T-helper 1 cell treated with Interleukin-12 subunit alpha and Interleukin-12 subunit beta and Interleukin-4 antibody, amounts not matched to agents 30 ng/mL and 1 ng/mL, for 36 hours (primary cell): ENCODE data around the gene CACNB3. TPM values are rescaled to one million over a fixed set of nuclear protein-coding genes. Genes with fewer than 3 reads are reported as not detected.

Experiments
- intact Hi-C: fragments of 100-400 bp; cut with micrococcal nuclease; formaldehyde crosslinking; loops from one replicate; pipeline ENCODE4 v1.15.1; 2024
- total RNA-seq: library from RNA; stranded (reverse); gene quantifications from 2 replicates; pipeline ENCODE4 v1.2.3, GENCODE V29; 2022

CACNB3 gene
- total RNA-seq, 1 donor from 2014 or later, result 16.5 TPM

DNA sequence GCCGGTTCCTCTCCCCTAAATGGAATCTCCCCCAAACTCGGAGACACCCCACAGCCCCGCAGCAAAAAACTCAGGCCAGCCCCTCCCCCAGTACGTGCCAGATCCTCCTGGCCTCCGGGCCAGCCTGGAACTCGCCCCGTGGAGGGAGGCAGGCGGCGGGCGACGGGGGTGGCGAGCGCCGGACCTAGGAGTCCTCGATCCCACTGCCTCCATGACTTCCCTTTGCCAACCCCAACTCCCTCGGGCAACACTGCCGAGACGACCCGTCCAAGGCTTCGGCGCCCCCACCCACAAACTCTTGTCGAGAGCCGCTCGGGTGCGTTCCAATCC is 29.8 kb upstream of the CACNB3 start:
- intact Hi-C loops, result no loop called here

DNA sequence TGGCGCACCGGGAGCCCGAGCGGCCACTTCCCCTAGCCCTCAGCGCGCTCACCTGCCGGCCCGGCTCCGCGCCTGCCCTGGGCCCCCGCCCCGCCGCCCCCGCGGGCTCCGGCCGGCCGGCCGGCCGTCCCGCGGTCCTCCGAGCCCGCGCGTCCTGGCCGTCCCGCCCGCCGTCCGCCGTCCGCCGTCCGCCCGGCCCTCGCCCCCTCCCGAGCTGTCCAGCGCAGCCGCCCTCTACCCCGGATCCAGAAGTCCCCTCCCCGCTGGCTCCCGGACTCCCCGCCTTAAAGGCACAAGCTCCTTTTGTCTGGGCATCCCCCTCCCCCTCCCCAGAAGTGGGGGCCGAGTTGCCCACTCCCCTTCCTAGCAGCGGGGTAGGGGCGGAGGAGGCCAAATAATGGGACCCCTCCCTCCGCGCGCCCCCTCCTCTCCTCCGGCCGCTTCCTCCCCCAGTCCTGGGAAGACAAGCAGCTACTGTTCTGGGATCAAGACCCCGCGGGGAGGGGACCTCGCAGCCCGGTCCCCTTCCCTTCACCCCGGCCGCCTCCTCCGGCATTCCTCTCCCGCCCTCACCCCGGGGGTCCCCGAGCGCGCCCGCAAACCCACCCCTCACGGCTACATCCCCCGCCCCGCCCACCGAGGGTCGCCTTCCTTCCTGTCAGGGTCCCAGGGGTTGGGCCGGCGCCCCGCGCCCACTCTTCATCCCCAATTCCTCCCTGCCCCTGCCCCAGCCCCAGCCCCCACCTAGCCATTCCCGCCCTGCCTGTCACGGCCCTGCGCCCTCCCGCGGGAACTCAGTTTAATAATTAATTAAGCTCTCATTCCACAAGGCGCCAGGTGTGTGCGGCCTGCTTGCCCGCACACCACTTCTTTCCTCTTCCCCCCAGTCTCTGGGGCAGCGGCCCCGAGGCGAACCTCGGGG is 29.2 kb upstream of the CACNB3 start, which contains the start of gene ADCY6:
Gene ADCY6 (minus strand): TSS at position 236 of the 922 bp plus-strand sequence. CDS start 5,655 bp downstream, outside the sequence.
- intact Hi-C loops, result no loop called here

DNA sequence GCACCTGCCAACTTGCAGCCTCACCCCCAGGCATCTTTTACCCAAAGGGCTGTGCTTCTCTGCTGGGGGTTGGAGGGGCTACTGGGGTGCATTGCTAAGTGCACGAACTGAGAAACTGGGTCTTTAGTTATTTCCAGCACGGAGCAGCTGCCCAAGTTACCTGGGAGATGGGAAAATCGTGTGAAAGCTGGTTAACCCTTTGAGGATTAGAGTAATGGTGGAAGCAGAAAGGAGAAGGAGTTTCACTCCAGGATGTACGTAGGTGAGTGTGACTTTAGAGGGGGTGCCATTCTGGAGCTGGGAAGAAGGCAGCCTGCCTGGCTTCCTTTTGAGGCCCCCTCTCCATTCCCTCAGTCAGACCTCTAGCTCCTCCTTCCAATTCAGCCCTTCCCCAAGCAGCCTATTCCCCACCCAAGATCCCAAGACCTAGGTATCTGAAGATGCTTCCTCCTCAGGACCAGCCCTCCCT is 28.4 kb upstream of the CACNB3 start:
- intact Hi-C loops, result no loop called here

DNA sequence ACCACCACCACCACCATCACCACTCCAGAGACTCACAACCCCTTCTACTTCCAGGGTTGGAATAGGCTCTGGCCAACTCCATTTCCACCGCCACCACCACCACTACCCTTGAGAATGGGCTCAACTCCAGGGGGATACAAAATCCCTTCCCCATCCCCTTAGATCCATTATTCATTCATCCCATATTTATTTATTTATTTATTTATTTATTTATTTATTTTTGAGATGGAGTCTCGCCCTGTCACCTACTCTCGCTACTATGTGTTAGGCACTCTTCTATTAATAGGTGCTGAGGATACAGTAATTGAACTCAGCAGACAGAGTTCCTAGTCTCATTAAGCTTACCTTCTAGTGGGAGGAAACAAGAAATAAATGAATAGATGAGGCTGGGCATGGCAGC is 24.6 kb upstream of the CACNB3 start:
- intact Hi-C loops, result loop anchor here (2.0 kb wide), 1 partner anchor 251 kb away; no protein-coding TSS in a partner anchor

DNA sequence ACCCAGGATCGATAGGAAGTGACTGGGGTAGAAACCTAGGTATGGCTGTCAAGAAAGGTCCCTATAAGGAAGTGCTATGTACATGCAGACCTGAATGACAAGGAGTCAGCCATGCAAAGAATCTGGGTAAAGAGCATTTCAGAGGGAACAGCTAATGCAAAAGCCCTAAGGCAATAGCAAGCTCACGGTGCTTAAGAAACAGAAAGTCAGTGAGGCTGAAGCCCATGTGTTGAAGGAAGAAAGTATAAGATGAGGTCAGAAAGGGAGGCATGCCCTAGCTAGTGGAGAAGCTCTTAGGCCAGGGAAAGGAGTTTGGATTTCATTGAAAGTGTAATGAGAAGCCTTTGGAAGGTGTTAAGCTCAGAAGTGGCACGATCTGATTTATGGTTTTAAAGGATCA is 23.4 kb upstream of the CACNB3 start:
- intact Hi-C loops, result loop anchor here (2.0 kb wide), 1 partner anchor 252 kb away; no protein-coding TSS in a partner anchor

- intact Hi-C loops, result loop anchor here (1.0 to 2.0 kb wide), 3 partner anchors 19 to 253 kb away; no protein-coding TSS in a partner anchor
These were observed 22.5 kb upstream of the CACNB3 start for GRCh38 chr12:48795550-48796455.

GRCh38 chr12:48796976-48797375 is 21.3 kb upstream of the CACNB3 start:
- intact Hi-C loops, result loop anchor here (1.0 to 2.0 kb wide), 2 partner anchors 18 to 44 kb away; no protein-coding TSS in a partner anchor

GRCh38 chr12:48800457-48800856 is 17.8 kb upstream of the CACNB3 start:
- intact Hi-C loops, result no loop called here

GRCh38 chr12:48800971-48801370 is 17.3 kb upstream of the CACNB3 start:
- intact Hi-C loops, result no loop called here

DNA sequence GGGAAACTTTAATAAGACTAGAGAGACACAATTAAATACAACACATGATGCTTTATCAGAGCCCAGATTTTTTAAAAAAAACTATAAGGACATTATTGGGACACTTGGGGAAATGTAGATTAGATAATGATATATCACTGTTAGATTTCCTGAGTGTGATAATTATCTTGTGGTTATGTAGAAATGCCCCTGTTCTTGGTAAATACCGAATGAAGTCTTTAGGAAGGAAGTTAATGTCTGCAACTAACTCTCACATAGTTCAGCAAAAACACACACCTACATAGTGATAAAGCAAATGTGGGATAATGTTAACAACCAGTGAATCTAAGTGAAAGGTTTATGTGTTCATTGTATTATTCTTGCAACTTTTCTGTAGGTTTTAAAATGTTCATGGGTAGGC is 14.6 kb upstream of the CACNB3 start:
- intact Hi-C loops, result no loop called here

GRCh38 chr12:48807981-48808380 is 10.3 kb upstream of the CACNB3 start:
- intact Hi-C loops, result no loop called here

- intact Hi-C loops, result loop anchor here (10.0 kb wide), 1 partner anchor 906 kb away; the partner anchor contains the start of gene VDR
These were observed 7.3 kb upstream of the CACNB3 start for GRCh38 chr12:48810903-48811431.

GRCh38 chr12:48811437-48812090 is 6.7 kb upstream of the CACNB3 start:
- intact Hi-C loops, result loop anchor here (10.0 kb wide), 1 partner anchor 907 kb away; the partner anchor contains the start of gene VDR

DNA sequence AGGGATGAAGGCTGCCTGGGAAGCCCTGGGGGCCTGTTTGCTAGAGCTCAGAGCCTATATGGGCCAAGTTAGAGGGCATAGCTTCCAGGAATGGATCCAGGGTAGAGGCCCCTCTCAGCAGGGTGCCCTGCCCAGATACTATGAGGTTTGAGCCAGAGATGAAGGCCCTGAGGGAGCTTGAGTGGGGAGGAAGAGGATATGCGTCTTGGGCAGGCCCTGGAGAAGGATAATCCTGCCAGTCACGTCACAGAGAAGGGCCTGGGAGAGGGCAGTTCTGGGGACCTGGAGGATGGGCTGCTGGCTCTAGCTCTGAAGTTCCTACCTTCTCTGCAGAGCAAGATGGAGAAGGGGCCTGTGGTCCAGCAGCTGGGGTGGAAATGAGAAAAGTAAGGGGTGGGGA is 5.9 kb upstream of the CACNB3 start:
- intact Hi-C loops, result loop anchor here (10.0 kb wide), 1 partner anchor 908 kb away; the partner anchor contains the start of gene VDR

GRCh38 chr12:48813465-48814261 is 4.6 kb upstream of the CACNB3 start:
- intact Hi-C loops, result loop anchor here (1.0 to 10.0 kb wide), 3 partner anchors 17 to 909 kb away; partner anchors contain the start of genes CCNT1 and VDR

DNA sequence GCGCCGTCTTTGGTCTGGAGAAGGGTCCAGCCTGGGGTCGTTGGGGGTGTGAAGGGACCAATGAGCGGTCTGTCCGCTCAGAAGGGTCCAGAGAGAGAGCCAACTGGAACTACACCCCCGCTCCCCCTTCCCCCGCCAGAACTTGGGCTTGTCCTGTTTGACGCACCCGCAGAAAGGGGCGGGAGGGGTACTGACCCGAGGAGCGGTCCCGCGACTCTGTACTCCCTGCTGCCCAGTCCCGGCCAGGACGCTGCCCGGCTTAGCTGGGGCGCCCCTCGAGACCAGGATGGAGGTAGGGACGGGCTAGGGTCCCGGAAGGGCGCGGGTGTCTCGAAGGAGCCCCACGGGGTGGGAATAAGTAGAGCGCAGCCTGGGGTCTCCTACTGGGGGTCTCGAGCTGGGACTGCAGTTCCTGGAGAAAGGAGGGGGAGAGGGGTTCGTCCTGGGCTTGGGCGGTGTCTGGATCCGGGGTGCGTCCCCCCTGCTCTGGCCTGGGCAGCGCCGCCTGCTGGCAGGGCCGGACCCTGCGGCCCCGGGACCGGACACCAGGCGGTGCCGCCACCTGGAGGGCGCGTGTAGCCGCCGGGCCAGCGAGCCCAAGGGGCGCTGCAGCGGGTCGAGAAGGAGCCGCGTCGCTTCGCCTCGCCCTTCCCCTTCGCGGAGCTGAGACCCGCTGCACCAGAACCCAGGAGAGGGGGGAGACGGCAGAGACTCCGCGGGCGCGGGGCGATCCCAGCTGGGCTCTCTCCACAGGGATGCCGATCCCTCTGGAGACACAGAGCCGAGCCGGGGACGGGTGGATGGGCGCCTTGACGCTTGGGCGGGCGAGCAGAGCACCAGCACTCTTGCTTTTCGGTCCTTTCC is 3.8 kb upstream of the CACNB3 start:
- intact Hi-C loops, result loop anchor here (1.0 to 10.0 kb wide), 3 partner anchors 18 to 910 kb away; partner anchors contain the start of genes CCNT1 and VDR

- intact Hi-C loops, result loop anchor here (2.0 to 10.0 kb wide), 2 partner anchors 19 to 911 kb away; partner anchors contain the start of gene VDR
These were observed 2.9 kb upstream of the CACNB3 start for GRCh38 chr12:48815126-48816110.
